ENCODE measurements around the gene EDARADD.
A peak's percentile ranks its signal among the peaks of the same experiment; 100 is the strongest.
"Not testable (repeated sequence)": the region's sequence is repeated elsewhere in the genome, so short reads cannot be mapped to it uniquely, and the experiment has no call there.

The EDARADD gene

GRCh38 chr1:236354330-236355147, 39.5 kb upstream of the EDARADD start:
- DNase-seq (ENCODE audit: low read depth): peak; percentile 14
- H3K4me3 ChIP-seq (ENCODE audit: low read length): no peak overlapping the region
- no peak for TF ChIP-seq CTCF (conservative IDR thresholded peaks at IDR 0.05; ENCODE audit: low read depth, low read length)

- no peak for TF ChIP-seq CTCF (conservative IDR thresholded peaks at IDR 0.05; ENCODE audit: low read depth, low read length)
- no peak overlapping the region for H3K4me3 ChIP-seq (ENCODE audit: low read length)
Measured at GRCh38 chr1:236356141-236356540, 37.9 kb upstream of the EDARADD start.

GRCh38 chr1:236361909-236362590, 32.0 kb upstream of the EDARADD start:
- DNase-seq (ENCODE audit: low read depth): no peak
- no peak overlapping the region for H3K4me3 ChIP-seq (ENCODE audit: low read length)
- no peak for TF ChIP-seq CTCF (conservative IDR thresholded peaks at IDR 0.05; ENCODE audit: low read depth, low read length)

More at GRCh38 chr1:236356141-236356540, 37.9 kb upstream of the EDARADD start:
- no peak for DNase-seq (ENCODE audit: low read depth)

- DNase-seq (ENCODE audit: low read depth): no peak
- TF ChIP-seq CTCF (conservative IDR thresholded peaks at IDR 0.05; ENCODE audit: low read depth, low read length): no peak
- no peak overlapping the region for H3K4me3 ChIP-seq (ENCODE audit: low read length)
Measured at GRCh38 chr1:236363237-236363636, 30.8 kb upstream of the EDARADD start.

- no peak for TF ChIP-seq CTCF (conservative IDR thresholded peaks at IDR 0.05; ENCODE audit: low read depth, low read length)
- no peak for DNase-seq (ENCODE audit: low read depth)
Measured at GRCh38 chr1:236365999-236366570, 28.0 kb upstream of the EDARADD start.

GRCh38 chr1:236366681-236367080, 27.4 kb upstream of the EDARADD start:
- not testable (repeated sequence) for DNase-seq (ENCODE audit: low read depth); H3K4me3 ChIP-seq (ENCODE audit: low read length)

More at GRCh38 chr1:236365999-236366570, 28.0 kb upstream of the EDARADD start:
- H3K4me3 ChIP-seq (ENCODE audit: low read length): no peak overlapping the region

- TF ChIP-seq CTCF (conservative IDR thresholded peaks at IDR 0.05; ENCODE audit: low read depth, low read length): no peak
- no peak overlapping the region for H3K4me3 ChIP-seq (ENCODE audit: low read length)
- DNase-seq (ENCODE audit: low read depth): no peak
Measured at GRCh38 chr1:236370420-236370819, 23.7 kb upstream of the EDARADD start.
